Measurements from ENCODE around the gene FBXO2. TPM values are rescaled to one million over a fixed set of nuclear protein-coding genes. Genes with fewer than 3 reads are reported as not detected.
A peak's percentile ranks its signal among the peaks of the same experiment; 100 is the strongest.

The FBXO2 gene
- total RNA-seq, 1 experiment from 2014 or later = 81.1 TPM

DNA sequence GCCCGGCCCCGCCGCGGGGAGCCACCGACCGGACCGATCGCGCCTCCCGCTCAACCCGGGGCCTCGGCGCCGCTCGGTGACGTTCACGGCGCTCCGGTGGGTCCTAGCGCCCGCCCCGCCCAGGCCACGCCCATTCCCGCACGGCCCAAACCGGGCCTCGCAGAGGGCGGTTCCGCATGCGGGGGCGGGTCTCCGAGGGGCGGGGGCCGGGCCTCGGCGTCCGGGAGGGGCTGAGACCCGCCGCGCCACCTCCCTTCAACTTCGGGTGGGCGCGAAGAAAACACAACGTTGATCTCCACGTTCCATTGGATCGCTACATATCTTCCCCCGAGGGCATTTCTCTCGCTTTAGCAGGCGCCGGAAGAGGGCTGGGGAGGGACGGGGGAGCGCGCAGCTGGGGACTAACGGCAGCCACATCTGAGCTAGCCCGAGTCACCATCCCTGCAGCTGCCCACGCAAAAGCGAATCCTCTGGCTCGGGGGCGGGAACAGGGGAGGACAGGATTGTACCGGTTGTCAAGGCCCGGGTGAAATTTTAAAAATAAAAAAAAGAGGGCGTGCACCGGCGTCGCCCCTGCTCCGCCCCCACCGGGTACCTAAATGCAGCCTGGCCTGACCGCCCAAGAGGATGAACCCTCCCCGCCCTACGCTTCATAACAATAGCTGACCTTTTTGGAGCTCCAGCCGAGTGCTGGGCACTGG lies 27.0 kb upstream of the FBXO2 start, which contains the start of gene MAD2L2 (continued):
- TF ChIP-seq, protein P1, sequence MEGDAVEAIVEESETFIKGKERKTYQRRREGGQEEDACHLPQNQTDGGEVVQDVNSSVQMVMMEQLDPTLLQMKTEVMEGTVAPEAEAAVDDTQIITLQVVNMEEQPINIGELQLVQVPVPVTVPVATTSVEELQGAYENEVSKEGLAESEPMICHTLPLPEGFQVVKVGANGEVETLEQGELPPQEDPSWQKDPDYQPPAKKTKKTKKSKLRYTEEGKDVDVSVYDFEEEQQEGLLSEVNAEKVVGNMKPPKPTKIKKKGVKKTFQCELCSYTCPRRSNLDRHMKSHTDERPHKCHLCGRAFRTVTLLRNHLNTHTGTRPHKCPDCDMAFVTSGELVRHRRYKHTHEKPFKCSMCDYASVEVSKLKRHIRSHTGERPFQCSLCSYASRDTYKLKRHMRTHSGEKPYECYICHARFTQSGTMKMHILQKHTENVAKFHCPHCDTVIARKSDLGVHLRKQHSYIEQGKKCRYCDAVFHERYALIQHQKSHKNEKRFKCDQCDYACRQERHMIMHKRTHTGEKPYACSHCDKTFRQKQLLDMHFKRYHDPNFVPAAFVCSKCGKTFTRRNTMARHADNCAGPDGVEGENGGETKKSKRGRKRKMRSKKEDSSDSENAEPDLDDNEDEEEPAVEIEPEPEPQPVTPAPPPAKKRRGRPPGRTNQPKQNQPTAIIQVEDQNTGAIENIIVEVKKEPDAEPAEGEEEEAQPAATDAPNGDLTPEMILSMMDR (IDR thresholded peaks at IDR 0.05 in 2 of 3, conservative IDR thresholded peaks at IDR 0.05 in 1 of 3; ENCODE audit: borderline replicate concordance in 1 of 3, insufficient read depth in 1 of 3, low read depth in 2 of 3, low read length in 2 of 3) = no peak
- TF ChIP-seq FOSL1 (IDR thresholded peaks at IDR 0.05; ENCODE audit: low read depth) = peak; percentile 53; the same call in 1 of the 2 replicates

DNA sequence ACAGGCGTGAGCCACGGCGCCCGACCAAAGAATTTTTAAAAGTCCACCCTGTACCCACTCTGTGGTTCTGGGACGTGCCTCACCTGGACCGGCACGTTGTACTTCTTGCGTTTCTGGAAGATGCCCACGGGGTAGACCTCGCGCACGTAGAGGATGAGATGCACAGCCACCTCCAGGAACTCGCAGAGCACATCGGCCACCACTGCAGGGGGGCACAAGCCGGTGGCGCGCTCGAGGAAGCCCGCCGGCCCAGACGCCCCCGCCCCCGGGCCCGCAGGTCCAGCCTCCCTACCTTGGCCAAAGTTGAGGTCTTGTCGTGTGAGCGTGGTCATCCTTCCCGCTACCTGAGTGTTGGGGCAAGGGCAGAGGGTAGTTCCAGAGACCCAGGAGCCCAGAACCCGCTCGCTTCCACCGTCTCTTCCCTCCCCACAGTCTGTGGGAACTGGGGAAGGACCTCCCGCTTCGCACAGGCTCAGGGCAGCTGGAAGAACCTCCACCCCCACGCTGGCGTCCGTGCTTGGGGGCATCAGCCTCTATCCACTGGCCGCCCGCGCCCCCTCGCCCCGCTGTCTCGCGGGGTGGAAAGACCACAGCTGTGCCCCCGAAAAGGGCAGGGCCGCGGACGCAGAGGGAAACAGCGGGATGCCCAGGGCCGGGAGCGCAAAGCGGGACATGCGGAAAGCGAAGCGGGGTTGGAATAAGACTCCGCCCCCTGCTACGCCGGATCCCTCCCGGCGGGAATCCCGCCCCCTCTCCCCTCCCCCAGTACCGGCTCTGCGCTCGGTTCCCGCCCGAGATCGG lies 26.2 kb upstream of the FBXO2 start:
- ChIA-PET CTCF (interaction anchor here (1.2 to 2.1 kb wide), 3 partner anchors 16 to 643 kb away, joined by 3 to 9 read pairs (median 4); partner anchors contain the start of gene FBXO6), RAD21 (ENCODE audit: low non-redundant PET in 1 of 2, low total read pairs in 2 of 2, uncharacterized antibody in 2 of 2, unreplicated experiment in 2 of 2) (no interaction called here), POLR2A (interaction anchor here (1.5 to 2.0 kb wide), 2 partner anchors 10 to 27 kb away, joined by 4 to 14 read pairs; partner anchors contain the start of gene DRAXIN)
- H3K27me3 ChIP-seq (ENCODE audit: insufficient read depth, low read length) = no peaks in the 10 kb centered on the region
- H3K27ac ChIP-seq (ENCODE audit: low read depth, low read length) = peak overlapping the region; percentile 70
- H3K9me2 ChIP-seq (ENCODE audit: insufficient read depth) = no peaks in the 10 kb centered on the region
- peaks cover 11 to 12% of the 10 kb centered on the region in 2 experiments; a peak in 3 of 4 replicates for H3K36me3 ChIP-seq (ENCODE audit: control insufficient read depth in 1 of 2, insufficient read depth in 2 of 2, low read length in 2 of 2)
- H3K4me3 ChIP-seq (replicated peaks in 1 of 2; ENCODE audit: low read depth in 1 of 2, low read length in 2 of 2) = peak overlapping the region; percentile 89 to 96
- H3K9me3 ChIP-seq (ENCODE audit: control insufficient read depth in 1 of 2, insufficient read depth in 1 of 2, low read depth in 1 of 2, low read length in 2 of 2) = no peaks in the 10 kb centered on the region
- DNase-seq (ENCODE audit: low read depth, low spot score) (no peak), ATAC-seq (peak; percentile 73)
- TF ChIP-seq ZFX (IDR thresholded peaks at IDR 0.05) = peak; percentile 60; the same call in 1 of the 2 replicates
- TF ChIP-seq SRF (IDR thresholded peaks at IDR 0.05; ENCODE audit: low read depth) = no peak; the same call in 1 of the 2 replicates
- no peaks in the 10 kb centered on the region for H4K20me1 ChIP-seq (ENCODE audit: insufficient read depth)
- TSS peak; percentile 54 for BruUV-seq (replicated peaks)
- H3K9ac ChIP-seq (ENCODE audit: low read length) = peak overlapping the region; percentile 90
- peaks cover 14% of the 10 kb centered on the region; the same call in 1 of the 2 replicates for H3K79me2 ChIP-seq (ENCODE audit: insufficient read depth, low read length)
- H3K4me2 ChIP-seq (ENCODE audit: low read length) = peak overlapping the region; percentile 98
- intact Hi-C loops (cut with micrococcal nuclease) = no loop called here
- H3K4me1 ChIP-seq (ENCODE audit: control insufficient read depth in 1 of 2, insufficient read depth in 2 of 2, low read length in 2 of 2) = peaks cover 15 to 24% of the 10 kb centered on the region in 2 experiments; a peak in 3 of 4 replicates
- H2AFZ ChIP-seq (ENCODE audit: low read depth, low read length, poor library complexity, severe bottlenecking) = no peak overlapping the region
